Measurements from ENCODE around the gene RNASEH1. TPM values are rescaled to one million over a fixed set of nuclear protein-coding genes. Genes with fewer than 3 reads are reported as not detected.

RNASEH1 gene
- total RNA-seq, 2 donors from 2014 or later, result 19.1 to 31.5 TPM

DNA sequence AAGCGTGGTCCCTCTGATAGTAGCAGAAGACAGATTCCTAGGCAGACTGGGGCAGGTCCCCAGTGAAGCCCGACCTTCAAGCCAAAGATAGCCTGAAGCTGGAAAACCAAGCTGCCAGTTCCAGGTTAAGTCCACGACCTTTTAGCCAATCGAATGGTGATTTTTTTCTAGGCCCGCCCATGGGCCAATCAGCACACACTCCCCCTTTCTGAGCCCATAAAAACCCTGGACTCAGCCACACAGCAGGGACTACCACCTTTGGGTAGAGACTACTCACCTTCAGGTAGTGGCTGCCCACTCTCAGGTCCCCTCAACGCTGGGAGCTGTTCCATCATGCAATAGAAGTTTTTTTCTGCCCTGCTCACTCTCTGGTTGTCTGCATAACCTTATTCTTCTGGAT is 24.3 kb downstream of the RNASEH1 start:
- 87% methylated on average over 6 of the region's 6 CpGs for WGBS
- Histone ChIP-seq H3K4me1 (replicated peaks) (peaks cover 12% of the 10 kb centered on the region), H3K4me3 (no peak overlapping the region), H3K36me3 (no peaks in the 10 kb centered on the region), H3K27ac (peak overlapping the region; percentile 7 to 32), H3K27me3 (replicated peaks; ENCODE audit: insufficient read depth) (no peaks in the 10 kb centered on the region), H3K9me3 (no peaks in the 10 kb centered on the region)
- intact Hi-C loops (cut with DNase I), result no loop called here
- TF ChIP-seq POLR2AphosphoS5 (IDR thresholded peaks at IDR 0.05) (no peak), POLR2A (IDR thresholded peaks at IDR 0.05) (no peak)
- TF ChIP-seq, protein P1, sequence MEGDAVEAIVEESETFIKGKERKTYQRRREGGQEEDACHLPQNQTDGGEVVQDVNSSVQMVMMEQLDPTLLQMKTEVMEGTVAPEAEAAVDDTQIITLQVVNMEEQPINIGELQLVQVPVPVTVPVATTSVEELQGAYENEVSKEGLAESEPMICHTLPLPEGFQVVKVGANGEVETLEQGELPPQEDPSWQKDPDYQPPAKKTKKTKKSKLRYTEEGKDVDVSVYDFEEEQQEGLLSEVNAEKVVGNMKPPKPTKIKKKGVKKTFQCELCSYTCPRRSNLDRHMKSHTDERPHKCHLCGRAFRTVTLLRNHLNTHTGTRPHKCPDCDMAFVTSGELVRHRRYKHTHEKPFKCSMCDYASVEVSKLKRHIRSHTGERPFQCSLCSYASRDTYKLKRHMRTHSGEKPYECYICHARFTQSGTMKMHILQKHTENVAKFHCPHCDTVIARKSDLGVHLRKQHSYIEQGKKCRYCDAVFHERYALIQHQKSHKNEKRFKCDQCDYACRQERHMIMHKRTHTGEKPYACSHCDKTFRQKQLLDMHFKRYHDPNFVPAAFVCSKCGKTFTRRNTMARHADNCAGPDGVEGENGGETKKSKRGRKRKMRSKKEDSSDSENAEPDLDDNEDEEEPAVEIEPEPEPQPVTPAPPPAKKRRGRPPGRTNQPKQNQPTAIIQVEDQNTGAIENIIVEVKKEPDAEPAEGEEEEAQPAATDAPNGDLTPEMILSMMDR (IDR thresholded peaks at IDR 0.05), result no peak
- no peak for DNase-seq (ENCODE audit: low spot score)

DNA sequence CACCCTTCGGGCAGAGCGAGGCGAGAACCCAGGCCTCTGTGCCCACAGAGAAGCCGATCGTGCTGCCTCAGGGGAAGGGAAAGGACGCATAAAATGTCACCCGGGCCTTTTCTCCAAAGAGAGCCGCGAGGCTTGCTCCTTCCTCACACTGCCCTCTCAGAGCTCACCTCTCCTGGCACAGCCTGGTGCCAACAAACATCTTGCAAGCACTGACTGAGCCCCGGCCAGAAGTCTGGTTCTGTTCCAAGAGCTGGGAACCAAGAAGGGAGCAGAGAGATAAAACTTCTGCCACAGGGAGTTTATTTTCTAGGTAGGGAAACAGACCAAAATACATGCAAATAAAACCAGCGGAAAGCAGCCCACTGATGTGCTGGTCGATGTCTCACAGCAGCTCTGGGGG is 25.2 kb downstream of the RNASEH1 start:
- no peaks in the 10 kb centered on the region for H3K36me3 ChIP-seq
- H3K9me3 ChIP-seq, result no peaks in the 10 kb centered on the region
- DNase-seq (ENCODE audit: low spot score), result peak; percentile 60
- 40% methylated on average over 12 of the region's 12 CpGs for WGBS
- H3K27ac ChIP-seq, result peak overlapping the region; percentile 26 to 32
- intact Hi-C loops (cut with DNase I), result no loop called here
- H3K4me1 ChIP-seq (replicated peaks), result peaks cover 12% of the 10 kb centered on the region
- TF ChIP-seq POLR2AphosphoS5 (IDR thresholded peaks at IDR 0.05) (no peak), POLR2A (IDR thresholded peaks at IDR 0.05) (no peak)
- TF ChIP-seq, protein P1 (IDR thresholded peaks at IDR 0.05), result no peak
- H3K4me3 ChIP-seq, result no peak overlapping the region
- no peaks in the 10 kb centered on the region for H3K27me3 ChIP-seq (replicated peaks; ENCODE audit: insufficient read depth)

DNA sequence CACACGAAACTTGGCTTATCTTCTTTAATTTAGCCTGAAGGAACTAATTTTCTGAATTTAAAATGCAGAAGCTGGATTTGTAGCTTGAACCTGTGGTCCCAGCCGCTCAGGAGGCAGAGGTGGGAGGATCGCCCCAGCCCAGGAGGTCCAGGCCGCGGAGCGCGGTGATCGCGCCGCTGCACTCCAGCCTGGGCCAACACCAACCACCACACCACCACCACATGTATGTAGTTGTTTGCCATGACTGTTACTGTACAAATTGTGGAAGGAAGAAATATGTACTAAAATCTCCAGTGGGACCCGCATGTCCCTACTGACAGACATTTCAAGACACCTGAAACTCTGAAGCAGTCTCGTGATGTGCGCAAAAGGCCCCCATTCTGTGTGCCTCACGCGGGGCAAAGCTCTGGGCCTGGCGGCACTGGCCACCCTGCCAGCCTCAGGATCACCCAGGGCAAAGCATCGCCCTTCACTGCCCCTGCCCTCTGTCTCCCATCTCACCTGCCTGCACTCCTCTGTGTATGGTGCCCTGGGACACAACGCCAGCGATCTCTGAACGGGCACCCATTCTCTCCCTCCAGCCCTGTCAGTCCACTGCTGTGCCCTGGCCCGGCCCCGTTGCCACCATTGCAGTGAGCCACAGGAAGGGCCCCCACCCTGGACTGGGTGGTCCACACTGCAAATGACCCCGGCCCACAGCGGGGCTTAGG is 28.7 kb downstream of the RNASEH1 start:
- no peaks in the 10 kb centered on the region for H3K9me3 ChIP-seq
- no peaks in the 10 kb centered on the region for H3K36me3 ChIP-seq
- TF ChIP-seq, protein P1 (IDR thresholded peaks at IDR 0.05), result no peak
- TF ChIP-seq POLR2AphosphoS5 (IDR thresholded peaks at IDR 0.05) (no peak), POLR2A (IDR thresholded peaks at IDR 0.05) (no peak)
- no peak overlapping the region for H3K4me3 ChIP-seq
- DNase-seq (ENCODE audit: low spot score), result no peak
- 92% methylated on average over 24 of the region's 24 CpGs for WGBS
- no peaks in the 10 kb centered on the region for H3K27me3 ChIP-seq (replicated peaks; ENCODE audit: insufficient read depth)
- H3K27ac ChIP-seq, result no peak overlapping the region
- H3K4me1 ChIP-seq (replicated peaks), result peaks cover 14% of the 10 kb centered on the region
- intact Hi-C loops (cut with DNase I), result no loop called here

DNA sequence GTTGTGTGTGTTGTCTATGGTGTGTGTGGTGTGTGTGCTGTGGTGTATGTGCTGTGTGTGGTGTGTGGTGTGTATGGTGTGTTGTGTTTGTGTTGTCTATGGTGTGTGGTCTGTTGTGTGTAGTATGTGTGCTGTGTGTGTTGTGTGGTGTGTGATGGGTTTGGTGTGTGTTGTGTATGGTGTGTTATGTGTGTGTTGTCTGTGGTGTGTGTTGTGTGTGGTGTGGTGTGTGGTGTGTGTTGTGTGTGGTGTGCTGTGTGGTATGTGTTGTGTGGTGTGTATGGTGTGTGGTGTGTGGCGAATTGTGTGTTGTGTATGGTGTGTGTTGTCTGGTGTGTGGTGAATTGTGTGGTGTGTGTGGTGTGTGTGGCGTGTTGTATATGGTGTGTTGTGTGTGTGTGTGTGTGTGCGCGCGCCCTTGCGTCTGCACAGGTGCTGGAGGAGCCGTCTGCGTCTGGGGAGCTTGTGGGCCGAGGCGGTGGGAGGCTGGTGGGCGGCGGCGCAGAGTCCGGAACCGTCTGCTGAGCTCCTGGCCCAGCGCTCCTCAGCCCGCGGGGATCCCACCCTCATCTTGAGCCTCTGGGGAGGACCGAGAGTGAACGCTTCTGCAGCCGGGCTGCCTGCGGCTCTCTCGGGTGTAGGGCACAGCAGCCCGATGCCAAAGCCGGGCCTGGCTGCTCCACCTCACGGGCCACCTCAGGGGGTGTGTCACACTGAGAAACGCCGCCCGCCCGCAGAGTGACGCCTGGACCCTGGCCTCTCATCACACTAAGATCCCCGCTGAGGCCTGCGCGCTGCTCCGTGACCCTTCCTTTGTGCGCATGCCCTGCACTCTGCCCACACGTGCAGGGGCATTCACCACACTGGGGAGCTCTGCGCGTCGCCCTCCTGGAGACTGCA is 30.0 kb downstream of the RNASEH1 start:
- H3K27me3 ChIP-seq (replicated peaks; ENCODE audit: insufficient read depth), result no peaks in the 10 kb centered on the region
- 89% methylated on average over 31 of the region's 40 CpGs for WGBS
- intact Hi-C loops (cut with DNase I), result no loop called here

More for the DNA sequence above, 30.0 kb downstream of the RNASEH1 start:
- Histone ChIP-seq H3K27ac (no peak overlapping the region), H3K36me3 (no peaks in the 10 kb centered on the region), H3K4me1 (replicated peaks) (peaks cover 10% of the 10 kb centered on the region), H3K9me3 (no peaks in the 10 kb centered on the region), H3K4me3 (no peak overlapping the region)
- DNase-seq (ENCODE audit: low spot score), result no peak
- TF ChIP-seq, protein P1 (IDR thresholded peaks at IDR 0.05), result no peak
- TF ChIP-seq POLR2A (IDR thresholded peaks at IDR 0.05), result no peak
- no peak for TF ChIP-seq POLR2AphosphoS5 (IDR thresholded peaks at IDR 0.05)
